Large intestine (tissue), 1 donor: ENCODE data around the gene ACTR3. TPM values are rescaled to one million over a fixed set of nuclear protein-coding genes. Genes with fewer than 3 reads are reported as not detected.

Experiments
- polyA plus RNA-seq: library from polyadenylated mRNA; unstranded; fragments of 120-200 nt; gene quantifications from one replicate; pipeline ENCODE4 v1.2.1, GENCODE V29; 2013

ACTR3 gene
- polyA plus RNA-seq, 1 donor, result 148 TPM

Other genes with a start within 250 kb of the ACTR3 start
- 73.7 TPM for gene SLC35F5, start 133.4 kb upstream of the ACTR3 start, polyA plus RNA-seq